GM12878 (cell line): ENCODE results near the gene SMO. TPM values are rescaled to one million over a fixed set of nuclear protein-coding genes. Genes with fewer than 3 reads are reported as not detected.

ENCODE experiments used
- ATAC-seq: fragments of 200-7000 bp; cut with Tn5 transposase; 3 replicates; pipeline ENCODE4 v1.9.1; 2020; ENCODE audit warnings: mild to moderate bottlenecking, moderate library complexity
- BruUV-seq: library from RNA; stranded (reverse); fragments of 400-500 nt; replicated peaks from 2 replicates; lab custom pipeline; 2021; lab: Mats Ljungman, UMichigan
- CTCF ChIA-PET: fragments of 300-600 bp; sonication (Branson Sonifier 250); formaldehyde crosslinking; extraction: SDS; loops from one replicate; lab custom pipeline; 2021; ENCODE audit warnings: inconsistent platforms; lab: Yijun Ruan, JAX
- POLR2A ChIA-PET: fragments of 350-600 bp; formaldehyde crosslinking; extraction: SDS; loops from one replicate; lab custom pipeline; 2021; ENCODE audit warnings: inconsistent platforms; lab: Charles Lee
- RAD21 ChIA-PET: fragments of 300-600 bp; sonication (Branson Sonifier 250); formaldehyde crosslinking; loops from one replicate; lab custom pipeline; 2023; ENCODE audit warnings: antibody characterized with exemption; ENCODE audit not compliant: unreplicated experiment; lab: Charles Lee
- SMC1A ChIA-PET: fragments of 300-600 bp; sonication (Branson Sonifier 250); formaldehyde crosslinking; loops from one replicate; lab custom pipeline; 2023; ENCODE audit not compliant: unreplicated experiment, uncharacterized antibody; lab: Charles Lee
- DNase-seq: peaks from one replicate; pipeline ENCODE4 v3.0.0-alpha.2; 2011; ENCODE audit warnings: low read depth, low spot score
- FAIRE-seq: peaks from 3 replicates; lab custom pipeline; 2011; peaks lifted over from hg19 to GRCh38; lab: Jason Lieb, UNC
- H2AFZ ChIP-seq: 2 replicates; pipeline ENCODE4 v1.6.0; 2011; ENCODE audit warnings: low read depth, low read length, control low read depth; ENCODE audit not compliant: control insufficient read depth
- H3K27ac ChIP-seq: 2 replicates; pipeline ENCODE4 v1.5.1; 2011; ENCODE audit warnings: control low read depth; ENCODE audit not compliant: control insufficient read depth, insufficient read depth
- H3K27me3 ChIP-seq, 2 experiments: replicated peaks in 1 of 2; 2 replicates each; pipeline versions ENCODE4 v1.6.0 to v1.6.1; 2011; ENCODE audit warnings: low read length in 1 of 2; ENCODE audit not compliant: control insufficient read depth in 2 of 2, insufficient read depth in 2 of 2
- H3K36me3 ChIP-seq, 2 experiments: 2 replicates each; pipeline ENCODE4 v1.5.1; 2011; ENCODE audit warnings: low read length in 1 of 2; ENCODE audit not compliant: control insufficient read depth in 2 of 2, insufficient read depth in 2 of 2
- H3K4me1 ChIP-seq: 2 replicates; pipeline ENCODE4 v1.6.1; 2011; ENCODE audit warnings: mild to moderate bottlenecking, low read length, moderate library complexity, mixed read lengths; ENCODE audit not compliant: control insufficient read depth, insufficient read depth
- H3K4me2 ChIP-seq: 2 replicates; pipeline ENCODE4 v1.6.0; 2011; ENCODE audit warnings: control low read depth; ENCODE audit not compliant: control insufficient read depth, insufficient read depth
- H3K4me3 ChIP-seq: fragments of 200-600 bp; sonication (generic); 2 replicates; pipeline ENCODE4 v1.5.1; 2016
- H3K79me2 ChIP-seq: 2 replicates; pipeline ENCODE4 v1.6.0; 2011; ENCODE audit warnings: low read length; ENCODE audit not compliant: control insufficient read depth, insufficient read depth
- H3K9ac ChIP-seq: 2 replicates; pipeline ENCODE4 v1.8.0; 2011; ENCODE audit warnings: low read length, control low read depth, mixed read lengths; ENCODE audit not compliant: control insufficient read depth, insufficient read depth
- H3K9me3 ChIP-seq: replicated peaks from 3 replicates; pipeline ENCODE4 v1.5.1; 2011; ENCODE audit warnings: mild to moderate bottlenecking, low read length; ENCODE audit not compliant: control insufficient read depth, insufficient read depth
- H4K20me1 ChIP-seq: 2 replicates; pipeline ENCODE4 v1.6.0; 2011; ENCODE audit not compliant: control insufficient read depth, insufficient read depth
- CUX1 ChIP-seq: IDR thresholded peaks from 2 replicates; pipeline ENCODE4 v1.6.1; 2012; ENCODE audit warnings: improper control_type of control experiment, low read depth, low read length; ENCODE audit not compliant: insufficient replicate concordance
- ETV6 ChIP-seq, 2 experiments: fragments of 450-650 bp in 1 of 2; IDR thresholded peaks in 1 of 2; conservative IDR thresholded peaks in 1 of 2; 2 replicates each; pipeline ENCODE4 v1.6.1; 2014; ENCODE audit warnings: antibody characterized with exemption in 1 of 2, borderline replicate concordance in 1 of 2, low read depth in 1 of 2, mild to moderate bottlenecking in 1 of 2, moderate library complexity in 1 of 2
- IRF5 ChIP-seq: fragments of 450-650 bp; IDR thresholded peaks from 2 replicates; pipeline ENCODE4 v1.6.1; 2017; ENCODE audit warnings: borderline replicate concordance
- MLLT1 ChIP-seq: fragments of 450-650 bp; IDR thresholded peaks from 2 replicates; pipeline ENCODE4 v1.6.1; 2016; ENCODE audit warnings: mild to moderate bottlenecking
- MYC ChIP-seq: IDR thresholded peaks from 2 replicates; pipeline ENCODE4 v1.6.1; 2011; ENCODE audit warnings: mild to moderate bottlenecking, low read length, moderate library complexity, inconsistent platforms; ENCODE audit not compliant: insufficient read depth, insufficient replicate concordance, insufficient read length, severe bottlenecking
- PAX5 ChIP-seq: IDR thresholded peaks from 2 replicates; pipeline ENCODE4 v1.6.1; 2011; ENCODE audit warnings: low read depth, low read length, borderline replicate concordance
- PAX8 ChIP-seq: fragments of 450-650 bp; IDR thresholded peaks from 2 replicates; pipeline ENCODE4 v1.6.1; 2017; ENCODE audit warnings: mild to moderate bottlenecking, moderate library complexity
- RUNX3 ChIP-seq: IDR thresholded peaks from 2 replicates; pipeline ENCODE4 v1.6.1; 2012; ENCODE audit warnings: low read length, inconsistent platforms
- SMARCA5 ChIP-seq: fragments of 450-650 bp; IDR thresholded peaks from 2 replicates; pipeline ENCODE4 v1.6.1; 2017; ENCODE audit warnings: mild to moderate bottlenecking
- YBX1 ChIP-seq: fragments of 450-650 bp; IDR thresholded peaks from 2 replicates; pipeline ENCODE4 v1.6.1; 2016; ENCODE audit warnings: antibody characterized with exemption
- ZBED1 ChIP-seq: IDR thresholded peaks from 2 replicates; pipeline ENCODE4 v1.6.1; 2016; ENCODE audit warnings: borderline replicate concordance
- WGBS: methylation state at CpG from one replicate; pipeline ENCODE4 v1.1.6; 2016; ENCODE audit warnings: low lambda C conversion rate; ENCODE audit not compliant: insufficient replicate concordance, insufficient coverage; ENCODE audit errors: missing lambda C conversion rate; 5-methylcytosine and 5-hydroxymethylcytosine counted together
- in situ Hi-C: fragments of 300-500 bp; cut with MboI; formaldehyde crosslinking; loops from 9 replicates; pipeline ENCODE4 v1.14.3; 2018; ENCODE audit warnings: mixed read lengths
- intact Hi-C: fragments of 100-400 bp; cut with micrococcal nuclease; formaldehyde crosslinking; loops from one replicate; pipeline ENCODE4 v1.14.2; 2022; ENCODE audit not compliant: unreplicated experiment
- polyA plus RNA-seq, 11 experiments: library from polyadenylated mRNA; depleted of rRNA in 4 of 11; unstranded in 6 of 11; stranded (reverse) in 5 of 11; fragments of >200 nt; fragmentation: Nextera tagmentation in 4 of 11; fragmentation: Illumina TruSeq in 1 of 11; extraction: Ambion mirVana in 4 of 11; extraction: Trizol in 1 of 11; gene quantifications; 1 replicate in 1 of 11; 2 replicates in 10 of 11; pipeline versions ENCODE4 v1.2.1 to v1.2.3, GENCODE V29; 2011 to 2016; ENCODE audit warnings: inconsistent platforms in 2 of 11, missing spikeins in 2 of 11, low read depth in 1 of 11
- total RNA-seq, 4 experiments: library from RNA; depleted of rRNA in 3 of 4; stranded (reverse); fragments of >200 nt in 3 of 4; fragmentation: Illumina TruSeq in 1 of 4; extraction: Trizol in 1 of 4; gene quantifications; 2 replicates each; pipeline versions ENCODE4 v1.2.1 to v1.2.3, GENCODE V29; 2013 to 2021

Gene SMO
- total and polyA plus RNA-seq, 10 of the 15 experiments (the other 5 are each of a cell fraction or from before 2014, with no cell fraction given): 0.40 to 11.2 (median 2.6) TPM

DNA sequence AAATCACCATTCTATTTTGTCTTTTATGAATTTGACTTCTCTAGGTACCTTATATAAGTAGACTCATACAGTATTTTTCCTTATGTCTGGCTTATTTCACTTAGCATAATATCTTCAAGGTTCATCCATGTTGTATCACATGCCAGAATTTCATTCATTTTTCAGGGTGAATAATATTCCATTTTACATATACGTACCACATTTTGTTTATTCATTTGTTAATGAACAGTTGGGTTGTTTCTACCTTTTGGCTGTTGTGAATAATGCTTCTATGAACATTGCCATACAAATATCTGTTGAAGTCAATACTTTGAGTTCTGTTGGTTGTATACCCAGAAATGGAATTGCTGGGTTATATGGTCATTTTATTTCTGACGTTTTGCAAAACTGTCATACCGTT, 57.1 kb downstream of the SMO start:
- H3K79me2 ChIP-seq: no peaks in the 10 kb centered on the region
- in situ Hi-C loops (no loop called here), intact Hi-C loops (no loop called here)
- no peak for TF ChIP-seq ZBED1
- TF ChIP-seq SMARCA5: no peak
- no peak for TF ChIP-seq MYC
- no peak for TF ChIP-seq PAX8
- no peak for TF ChIP-seq ETV6 (conservative IDR thresholded peaks at IDR 0.05 in 1 of 2, IDR thresholded peaks at IDR 0.05 in 1 of 2; ENCODE audit: borderline replicate concordance in 1 of 2, low read depth in 1 of 2)
- TF ChIP-seq CUX1: no peak
- TF ChIP-seq IRF5: no peak
- TF ChIP-seq RUNX3: no peak
- no peak for TF ChIP-seq YBX1
- no peak for TF ChIP-seq MLLT1
- no peak for TF ChIP-seq PAX5
- no TSS peak for BruUV-seq
- H3K4me2 ChIP-seq: no peak overlapping the region
- no peak for DNase-seq
- H3K4me1 ChIP-seq: no peaks in the 10 kb centered on the region
- SMC1A ChIA-PET: no interaction called here
- no peaks in the 10 kb centered on the region for H3K27me3 ChIP-seq
- H3K9ac ChIP-seq: no peak overlapping the region
- H3K4me3 ChIP-seq: no peak overlapping the region
- RAD21 ChIA-PET: no interaction called here
- FAIRE-seq: no peak
- no peaks in the 10 kb centered on the region for H3K9me3 ChIP-seq
- no peak overlapping the region for H2AFZ ChIP-seq
- CTCF ChIA-PET: no interaction called here
- 82% methylated on average over 3 of the region's 3 CpGs for WGBS
- no peaks in the 10 kb centered on the region for H3K36me3 ChIP-seq
- H3K27ac ChIP-seq: no peak overlapping the region
- POLR2A ChIA-PET: no interaction called here
- ATAC-seq: no peak
- no peaks in the 10 kb centered on the region for H4K20me1 ChIP-seq
